Measurements from ENCODE around the gene PHF20.
"Not testable (repeated sequence)": the region's sequence is repeated elsewhere in the genome, so short reads cannot be mapped to it uniquely, and the experiment has no call there.

Gene PHF20

DNA sequence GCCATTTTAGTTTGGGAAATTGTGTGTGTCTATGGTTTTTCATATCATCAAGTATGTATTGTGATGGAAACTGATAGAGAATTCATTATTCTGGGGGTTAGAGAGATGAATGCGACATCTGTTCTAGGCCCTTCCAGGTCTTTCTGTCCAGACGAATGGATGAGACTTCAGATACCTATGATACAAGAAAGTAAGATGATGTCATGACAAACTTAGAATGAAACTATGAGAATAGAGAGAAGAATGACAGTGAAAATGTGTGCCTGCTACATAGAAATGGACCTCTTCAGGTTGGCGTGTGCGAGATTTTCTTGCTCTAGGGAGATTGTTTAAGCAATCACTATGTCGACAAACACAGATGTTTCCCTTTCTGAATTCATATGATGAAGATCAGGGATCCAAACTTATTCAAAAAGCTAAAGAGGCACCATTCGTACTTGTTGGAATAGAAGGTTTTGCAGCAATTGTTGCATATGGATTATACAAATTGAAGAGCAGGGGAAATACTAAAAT is 106.4 kb downstream of the PHF20 start:
- no peaks in the 10 kb centered on the region for H3K9me2 ChIP-seq (replicated peaks; ENCODE audit: insufficient read depth, low read length)
- no peaks in the 10 kb centered on the region for H3K79me2 ChIP-seq (ENCODE audit: low read length)

GRCh38 chr20:35881676-35882075 is 109.9 kb downstream of the PHF20 start:
- H3K9me2 ChIP-seq (replicated peaks; ENCODE audit: insufficient read depth, low read length): no peaks in the 10 kb centered on the region
- H3K36me3 ChIP-seq (replicated peaks; ENCODE audit: insufficient read depth, low read length): no peaks in the 10 kb centered on the region
- no peaks in the 10 kb centered on the region for H3K79me2 ChIP-seq (ENCODE audit: low read length)
- TF ChIP-seq EZH2phosphoT487 (IDR thresholded peaks at IDR 0.05; ENCODE audit: low read length) (no peak), EZH2 (optimal IDR thresholded peaks at IDR 0.05; ENCODE audit: low read depth, low read length) (no peak), CTCF (IDR thresholded peaks at IDR 0.05; ENCODE audit: low read length) (no peak)
- no peaks in the 10 kb centered on the region for H3K27me3 ChIP-seq (replicated peaks; ENCODE audit: insufficient read depth, low read length)
- no peak overlapping the region for H3K27ac ChIP-seq (ENCODE audit: low read length)
- H3K9me3 ChIP-seq (replicated peaks; ENCODE audit: insufficient read depth, low read length): no peaks in the 10 kb centered on the region
- no peak overlapping the region for H2AFZ ChIP-seq (ENCODE audit: low read length)
- no peaks in the 10 kb centered on the region for H4K20me1 ChIP-seq (ENCODE audit: insufficient read depth, low read length)
- H3K4me2 ChIP-seq (ENCODE audit: low read depth, low read length): no peak overlapping the region
- no peak overlapping the region for H3K4me3 ChIP-seq (ENCODE audit: low read length)
- no peak overlapping the region for H3K9ac ChIP-seq (ENCODE audit: low read length)
- H3K4me1 ChIP-seq (ENCODE audit: low read length): no peaks in the 10 kb centered on the region
- no peak for DNase-seq
- no peaks in the 10 kb centered on the region for H3F3A ChIP-seq (ENCODE audit: insufficient read depth, low read length)

More for the DNA sequence above, 106.4 kb downstream of the PHF20 start:
- Histone ChIP-seq H3K27ac (ENCODE audit: low read length) (no peak overlapping the region), H4K20me1 (ENCODE audit: insufficient read depth, low read length) (no peaks in the 10 kb centered on the region), H3F3A (ENCODE audit: insufficient read depth, low read length) (no peaks in the 10 kb centered on the region), H3K9ac (ENCODE audit: low read length) (no peak overlapping the region), H3K9me3 (replicated peaks; ENCODE audit: insufficient read depth, low read length) (no peaks in the 10 kb centered on the region), H2AFZ (ENCODE audit: low read length) (no peak overlapping the region), H3K27me3 (replicated peaks; ENCODE audit: insufficient read depth, low read length) (no peaks in the 10 kb centered on the region), H3K4me3 (ENCODE audit: low read length) (no peak overlapping the region), H3K4me1 (ENCODE audit: low read length) (no peaks in the 10 kb centered on the region), H3K36me3 (replicated peaks; ENCODE audit: insufficient read depth, low read length) (no peaks in the 10 kb centered on the region), H3K4me2 (ENCODE audit: low read depth, low read length) (no peak overlapping the region)
- no peak for TF ChIP-seq EZH2 (optimal IDR thresholded peaks at IDR 0.05; ENCODE audit: low read depth, low read length)
- no peak for TF ChIP-seq EZH2phosphoT487 (IDR thresholded peaks at IDR 0.05; ENCODE audit: low read length)
- TF ChIP-seq CTCF (IDR thresholded peaks at IDR 0.05; ENCODE audit: low read length): no peak
- no peak for DNase-seq

DNA sequence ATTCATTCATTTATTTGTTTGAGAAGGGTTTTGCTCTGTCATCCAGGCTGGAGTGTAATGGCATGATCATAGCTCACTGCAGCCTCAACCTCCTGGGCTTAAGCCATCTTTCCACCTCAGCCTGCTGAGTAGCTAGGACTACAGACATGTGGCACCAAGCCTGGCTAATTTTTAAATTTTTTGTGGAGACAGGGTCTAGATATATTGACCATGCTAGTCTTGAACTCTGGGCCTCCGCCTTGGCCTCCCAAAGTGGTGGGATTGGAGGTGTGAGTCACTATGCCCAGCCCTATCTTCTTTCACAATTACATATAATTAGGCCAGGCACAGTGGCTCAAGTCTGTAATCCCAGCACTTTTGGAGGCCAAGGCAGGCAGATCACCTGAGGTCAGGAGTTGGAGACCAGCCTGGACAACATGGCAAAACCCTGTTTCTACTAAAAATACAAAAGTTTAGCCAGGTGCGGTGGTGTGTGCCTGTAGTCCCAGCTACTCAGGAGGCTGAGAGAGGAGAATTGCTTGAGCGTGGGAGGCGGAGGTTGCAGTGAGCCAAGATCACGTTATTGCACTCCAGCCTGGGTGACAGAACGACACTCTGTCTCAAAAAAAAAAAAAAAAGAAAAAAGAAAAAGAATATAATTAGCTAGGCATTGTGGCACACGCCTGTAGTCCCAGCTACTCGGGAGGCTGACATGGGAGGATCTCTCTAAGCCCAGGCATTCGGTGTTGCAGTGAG is 110.8 kb downstream of the PHF20 start:
- not testable (repeated sequence) for H2AFZ ChIP-seq (ENCODE audit: low read length); H3K27ac ChIP-seq (ENCODE audit: low read length); H3K4me1 ChIP-seq (ENCODE audit: low read length)

GRCh38 chr20:35883336-35883777 is 111.5 kb downstream of the PHF20 start:
- Histone ChIP-seq H3F3A (ENCODE audit: insufficient read depth, low read length) (no peaks in the 10 kb centered on the region), H3K4me2 (ENCODE audit: low read depth, low read length) (no peak overlapping the region), H3K27ac (ENCODE audit: low read length) (no peak overlapping the region), H3K4me1 (ENCODE audit: low read length) (no peaks in the 10 kb centered on the region), H3K9ac (ENCODE audit: low read length) (no peak overlapping the region), H3K4me3 (ENCODE audit: low read length) (no peak overlapping the region), H3K9me3 (replicated peaks; ENCODE audit: insufficient read depth, low read length) (no peaks in the 10 kb centered on the region), H3K79me2 (ENCODE audit: low read length) (no peaks in the 10 kb centered on the region), H4K20me1 (ENCODE audit: insufficient read depth, low read length) (no peaks in the 10 kb centered on the region), H2AFZ (ENCODE audit: low read length) (no peak overlapping the region), H3K36me3 (replicated peaks; ENCODE audit: insufficient read depth, low read length) (no peaks in the 10 kb centered on the region), H3K9me2 (replicated peaks; ENCODE audit: insufficient read depth, low read length) (no peaks in the 10 kb centered on the region), H3K27me3 (replicated peaks; ENCODE audit: insufficient read depth, low read length) (no peaks in the 10 kb centered on the region)
- DNase-seq: no peak
- TF ChIP-seq EZH2phosphoT487 (IDR thresholded peaks at IDR 0.05; ENCODE audit: low read length) (no peak), EZH2 (optimal IDR thresholded peaks at IDR 0.05; ENCODE audit: low read depth, low read length) (no peak), CTCF (IDR thresholded peaks at IDR 0.05; ENCODE audit: low read length) (no peak)

More for the DNA sequence above, 110.8 kb downstream of the PHF20 start:
- not testable (repeated sequence) for H3K9me2 ChIP-seq (replicated peaks; ENCODE audit: insufficient read depth, low read length); H4K20me1 ChIP-seq (ENCODE audit: insufficient read depth, low read length); H3K27me3 ChIP-seq (replicated peaks; ENCODE audit: insufficient read depth, low read length); DNase-seq; H3K4me2 ChIP-seq (ENCODE audit: low read depth, low read length); H3K4me3 ChIP-seq (ENCODE audit: low read length); H3K9ac ChIP-seq (ENCODE audit: low read length); H3F3A ChIP-seq (ENCODE audit: insufficient read depth, low read length); H3K9me3 ChIP-seq (replicated peaks; ENCODE audit: insufficient read depth, low read length); H3K36me3 ChIP-seq (replicated peaks; ENCODE audit: insufficient read depth, low read length); H3K79me2 ChIP-seq (ENCODE audit: low read length)
